Right cardiac atrium (tissue), 5 donors: Measurements from ENCODE around the gene PTPRN2. TPM values are rescaled to one million over a fixed set of nuclear protein-coding genes. Genes with fewer than 3 reads are reported as not detected.

Experiments
- ATAC-seq, 2 donors: fragments of 200-7000 bp; cut with Tn5 transposase; one replicate each; pipeline versions ENCODE4 v1.8.0 to v1.9.1; 2020; ENCODE audit warnings: moderate library complexity in 2 of 2, mild to moderate bottlenecking in 1 of 2
- DNase-seq, 3 donors: peaks; one replicate each; pipeline ENCODE4 v3.0.0-alpha.2; 2020
- H3K27ac ChIP-seq: one replicate; pipeline ENCODE4 v1.5.1; 2013; ENCODE audit warnings: mild to moderate bottlenecking, low read length, control low read depth, moderate library complexity
- H3K27me3 ChIP-seq: one replicate; pipeline ENCODE4 v1.6.1; 2013; ENCODE audit not compliant: control insufficient read depth, insufficient read depth
- H3K4me1 ChIP-seq: one replicate; pipeline ENCODE4 v1.6.1; 2013; ENCODE audit warnings: low read length; ENCODE audit not compliant: control insufficient read depth, insufficient read depth
- H3K4me3 ChIP-seq: one replicate; pipeline ENCODE4 v1.5.1; 2013; ENCODE audit warnings: low read length, control low read depth
- H3K9me3 ChIP-seq: one replicate; pipeline ENCODE4 v1.6.1; 2013; ENCODE audit warnings: low read length; ENCODE audit not compliant: control insufficient read depth
- WGBS: extraction: QIAGEN DNeasy Blood & Tissue Kit; methylation state at CpG from one replicate; pipeline ENCODE4 v1.1.7; 2013; 5-methylcytosine and 5-hydroxymethylcytosine counted together
- intact Hi-C, 4 donors: fragments of 100-400 bp; cut with DNase I; formaldehyde crosslinking; loops; one replicate each; pipeline versions ENCODE4 v1.11.0 to v1.14.0; 2022 to 2023
- polyA plus RNA-seq: library from polyadenylated mRNA; stranded (reverse); fragments of 200-250 nt; gene quantifications from one replicate; pipeline ENCODE4 v1.2.3, GENCODE V29; 2013
- total RNA-seq, 4 donors: library from RNA; stranded (reverse); fragmentation: NEBNext Ultra II Directional; extraction: Animal tissue kit (Norgen Biotek cat#: 25700); gene quantifications; one replicate each; pipeline ENCODE4 v1.2.1, GENCODE V29; 2021
- donor health status: healthy with polysubstance abuse.
- donor health status: DM: no; HTN: yes; CAD: no.
- donor health status: DM: no; HTN: no; CAD: no.
- donor health status: DM: no; HTN: yes; CAD: no; lungs with severe emphysema.
- donor health status: DM: yes; HTN: yes; CAD: no.

The PTPRN2 gene
- total and polyA plus RNA-seq, 5 donors, result 1.5 to 3.9 (median 1.9) TPM

- intact Hi-C loops, result no loop called here
- ATAC-seq (no peak), DNase-seq (no peak)
- H3K9me3 ChIP-seq, result no peaks in the 10 kb centered on the region
- H3K4me1 ChIP-seq, result no peaks in the 10 kb centered on the region
- H3K27me3 ChIP-seq, result no peaks in the 10 kb centered on the region
- no peak overlapping the region for H3K4me3 ChIP-seq
- WGBS, result 86% methylated on average over 11 of the region's 11 CpGs
- no peak overlapping the region for H3K27ac ChIP-seq
Observed at GRCh38 chr7:157676001-157676400, 911.6 kb downstream of the PTPRN2 start.

GRCh38 chr7:157675427-157675927 is 912.1 kb downstream of the PTPRN2 start:
- Histone ChIP-seq H3K9me3 (no peaks in the 10 kb centered on the region), H3K27me3 (no peaks in the 10 kb centered on the region), H3K4me3 (no peak overlapping the region), H3K4me1 (no peaks in the 10 kb centered on the region), H3K27ac (no peak overlapping the region)
- WGBS, result 88% methylated on average over 21 of the region's 21 CpGs
- no peak for ATAC-seq
- intact Hi-C loops, result no loop called here
- DNase-seq, result peak in 1 of 3 donors; percentile 33

- no peak for ATAC-seq
- H3K4me3 ChIP-seq, result no peak overlapping the region
- 86% methylated on average over 30 of the region's 30 CpGs for WGBS
- intact Hi-C loops, result no loop called here
- no peak overlapping the region for H3K27ac ChIP-seq
- no peaks in the 10 kb centered on the region for H3K9me3 ChIP-seq
- no peaks in the 10 kb centered on the region for H3K4me1 ChIP-seq
- no peaks in the 10 kb centered on the region for H3K27me3 ChIP-seq
- peak in 1 of 3 donors; percentile 49 for DNase-seq
Observed at GRCh38 chr7:157674715-157675426, 912.8 kb downstream of the PTPRN2 start.

- 77% methylated on average over 28 of the region's 28 CpGs for whole genome bisulfite sequencing
- Histone ChIP-seq H3K4me1 (no peaks in the 10 kb centered on the region), H3K27ac (no peak overlapping the region), H3K9me3 (no peaks in the 10 kb centered on the region), H3K27me3 (no peaks in the 10 kb centered on the region), H3K4me3 (no peak overlapping the region)
- DNase-seq (no peak), ATAC-seq (no peak)
- intact Hi-C loops, result no loop called here
Observed at GRCh38 chr7:157674027-157674714, 913.5 kb downstream of the PTPRN2 start.

- H3K4me1 ChIP-seq, result no peaks in the 10 kb centered on the region
- no peak overlapping the region for H3K27ac ChIP-seq
- H3K27me3 ChIP-seq, result no peaks in the 10 kb centered on the region
- DNase-seq, result no peak
- H3K4me3 ChIP-seq, result no peak overlapping the region
- 72% methylated on average over 14 of the region's 14 CpGs for WGBS
- H3K9me3 ChIP-seq, result no peaks in the 10 kb centered on the region
- ATAC-seq, result no peak
- intact Hi-C loops, result no loop called here
Observed at GRCh38 chr7:157673573-157673972, 914.0 kb downstream of the PTPRN2 start.

DNA sequence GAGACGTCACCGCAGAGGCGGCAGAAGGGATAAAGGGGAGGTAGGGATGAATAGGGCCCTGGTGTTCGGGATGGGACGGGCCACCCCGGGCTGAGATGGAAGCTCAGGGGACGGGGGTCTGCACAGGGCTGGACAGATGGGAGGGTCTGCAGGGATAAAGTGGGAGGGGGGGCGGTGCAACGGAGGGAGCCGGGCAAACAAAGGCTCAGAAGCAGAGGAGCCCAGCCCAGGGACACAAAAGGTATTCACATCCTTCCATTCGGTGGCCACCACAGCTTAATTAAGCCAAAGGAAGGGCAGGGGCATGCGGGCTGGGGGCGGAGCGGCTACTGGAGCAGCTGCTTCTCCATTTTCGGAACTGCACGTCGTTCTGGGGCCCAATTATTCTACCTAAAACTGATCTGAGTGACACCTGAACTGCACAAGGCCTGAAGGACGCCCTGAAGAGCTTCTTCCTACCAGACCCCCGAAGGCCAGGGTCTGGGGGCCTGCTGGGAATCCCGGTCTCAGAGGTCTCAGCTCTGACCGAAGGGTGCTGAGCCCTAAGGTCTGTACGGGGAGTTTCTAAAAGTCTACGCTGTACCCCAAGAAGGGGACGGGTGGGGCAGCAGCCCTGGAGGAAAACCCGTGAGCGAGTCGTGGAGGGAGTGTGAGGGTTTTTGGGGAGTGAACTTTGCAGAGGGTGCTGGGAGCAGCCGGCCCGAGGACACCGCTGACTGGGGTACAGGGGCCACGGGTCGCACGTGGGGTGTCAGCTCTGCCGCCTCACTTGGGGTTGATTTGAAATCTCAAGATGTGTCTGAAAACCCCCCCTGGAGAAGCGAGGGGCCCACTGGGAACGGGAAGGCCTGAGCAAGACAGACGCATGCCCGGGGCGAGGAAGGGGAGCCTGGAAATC is 916.0 kb downstream of the PTPRN2 start:
- Histone ChIP-seq H3K27me3 (no peaks in the 10 kb centered on the region), H3K4me3 (no peak overlapping the region), H3K27ac (no peak overlapping the region), H3K9me3 (no peaks in the 10 kb centered on the region), H3K4me1 (no peaks in the 10 kb centered on the region)
- DNase-seq (no peak), ATAC-seq (no peak)
- WGBS, result 90% methylated on average over 39 of the region's 39 CpGs
- intact Hi-C loops, result no loop called here

- Histone ChIP-seq H3K27ac (no peak overlapping the region), H3K4me3 (no peak overlapping the region), H3K4me1 (no peaks in the 10 kb centered on the region), H3K27me3 (no peaks in the 10 kb centered on the region), H3K9me3 (no peaks in the 10 kb centered on the region)
- intact Hi-C loops, result no loop called here
- DNase-seq, result no peak
- 66% methylated on average over 22 of the region's 22 CpGs for WGBS
- no peak for ATAC-seq
Observed at GRCh38 chr7:157670490-157671357, 916.9 kb downstream of the PTPRN2 start.

GRCh38 chr7:157669768-157670351 is 917.8 kb downstream of the PTPRN2 start:
- Histone ChIP-seq H3K27me3 (no peaks in the 10 kb centered on the region), H3K4me3 (no peak overlapping the region), H3K27ac (no peak overlapping the region), H3K9me3 (no peaks in the 10 kb centered on the region), H3K4me1 (no peaks in the 10 kb centered on the region)
- ATAC-seq (no peak), DNase-seq (no peak)
- intact Hi-C loops, result no loop called here
- WGBS, result 49% methylated on average over 33 of the region's 33 CpGs

GRCh38 chr7:157668884-157669767 is 918.5 kb downstream of the PTPRN2 start:
- no peak for ATAC-seq
- H3K4me1 ChIP-seq, result no peaks in the 10 kb centered on the region
- no peaks in the 10 kb centered on the region for H3K27me3 ChIP-seq
- 82% methylated on average over 33 of the region's 33 CpGs for WGBS
- no peak overlapping the region for H3K4me3 ChIP-seq
- no peaks in the 10 kb centered on the region for H3K9me3 ChIP-seq
- DNase-seq, result no peak
- intact Hi-C loops, result no loop called here
- no peak overlapping the region for H3K27ac ChIP-seq
